PC-9 (cell line): Measurements from ENCODE around the gene CKAP2L.

Experiments used
- EZH2 ChIP-seq: fragments of 200-600 bp; sonication (generic); IDR thresholded peaks from 2 replicates; pipeline ENCODE4 v1.8.0; 2017; ENCODE audit warnings: antibody characterized with exemption, low read depth
- TF ChIP-seq, protein P1 (sequence below): fragments of 200-600 bp; sonication (generic); conservative IDR thresholded peaks from 2 replicates; pipeline ENCODE4 v1.6.1; 2017; ENCODE audit warnings: mixed run types, antibody characterized with exemption, mild to moderate bottlenecking, moderate library complexity

DNA sequence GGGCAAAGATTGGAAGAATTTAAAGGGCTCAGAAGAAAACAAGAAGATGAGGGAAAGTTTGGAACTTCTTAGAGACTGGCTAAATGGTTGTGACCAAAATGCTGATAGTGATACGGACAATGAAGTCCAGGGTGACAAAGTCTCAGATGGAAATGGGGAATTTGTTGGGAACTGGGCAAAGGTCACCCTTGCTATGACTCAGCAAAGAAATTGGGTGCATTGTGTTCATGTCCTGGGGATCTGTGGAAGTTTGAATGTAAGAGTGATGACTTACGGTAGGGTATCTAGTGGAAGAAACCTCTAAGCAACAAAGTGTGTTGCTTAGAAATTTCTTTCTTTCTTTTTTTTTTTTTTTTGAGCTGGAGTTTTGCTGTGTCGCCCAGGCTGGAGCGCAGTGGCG is 25.9 kb upstream of the CKAP2L start:
- TF ChIP-seq, protein P1, sequence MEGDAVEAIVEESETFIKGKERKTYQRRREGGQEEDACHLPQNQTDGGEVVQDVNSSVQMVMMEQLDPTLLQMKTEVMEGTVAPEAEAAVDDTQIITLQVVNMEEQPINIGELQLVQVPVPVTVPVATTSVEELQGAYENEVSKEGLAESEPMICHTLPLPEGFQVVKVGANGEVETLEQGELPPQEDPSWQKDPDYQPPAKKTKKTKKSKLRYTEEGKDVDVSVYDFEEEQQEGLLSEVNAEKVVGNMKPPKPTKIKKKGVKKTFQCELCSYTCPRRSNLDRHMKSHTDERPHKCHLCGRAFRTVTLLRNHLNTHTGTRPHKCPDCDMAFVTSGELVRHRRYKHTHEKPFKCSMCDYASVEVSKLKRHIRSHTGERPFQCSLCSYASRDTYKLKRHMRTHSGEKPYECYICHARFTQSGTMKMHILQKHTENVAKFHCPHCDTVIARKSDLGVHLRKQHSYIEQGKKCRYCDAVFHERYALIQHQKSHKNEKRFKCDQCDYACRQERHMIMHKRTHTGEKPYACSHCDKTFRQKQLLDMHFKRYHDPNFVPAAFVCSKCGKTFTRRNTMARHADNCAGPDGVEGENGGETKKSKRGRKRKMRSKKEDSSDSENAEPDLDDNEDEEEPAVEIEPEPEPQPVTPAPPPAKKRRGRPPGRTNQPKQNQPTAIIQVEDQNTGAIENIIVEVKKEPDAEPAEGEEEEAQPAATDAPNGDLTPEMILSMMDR: no peak
- no peak for TF ChIP-seq EZH2
